Smooth muscle cell of the brain vasculature (primary cell): ENCODE data around the gene ARHGEF6.

Source experiments
- DNase-seq: peaks from one replicate; pipeline ENCODE4 v3.0.0-alpha.2; 2012; ENCODE audit warnings: low read depth, low spot score

Gene ARHGEF6

GRCh38 chrX:136747003-136747986 is 33.4 kb downstream of the ARHGEF6 start:
- DNase-seq: no peak

GRCh38 chrX:136745215-136746173 is 35.2 kb downstream of the ARHGEF6 start:
- no peak for DNase-seq

GRCh38 chrX:136742721-136743379 is 37.9 kb downstream of the ARHGEF6 start:
- DNase-seq: no peak

- DNase-seq: no peak
Measured at GRCh38 chrX:136738049-136738729, 42.5 kb downstream of the ARHGEF6 start.

- DNase-seq: no peak
Measured at GRCh38 chrX:136736690-136737089, 44.0 kb downstream of the ARHGEF6 start.

- no peak for DNase-seq
Measured at GRCh38 chrX:136735601-136736000, 45.1 kb downstream of the ARHGEF6 start.

- DNase-seq: no peak
Measured at GRCh38 chrX:136733613-136734012, 47.1 kb downstream of the ARHGEF6 start.

GRCh38 chrX:136731798-136732197 is 48.9 kb downstream of the ARHGEF6 start:
- no peak for DNase-seq

- DNase-seq: no peak
Measured at GRCh38 chrX:136731207-136731782, 49.4 kb downstream of the ARHGEF6 start.

- no peak for DNase-seq
Measured at GRCh38 chrX:136728393-136728792, 52.3 kb downstream of the ARHGEF6 start.

- DNase-seq: no peak
Measured at GRCh38 chrX:136725441-136726104, 55.2 kb downstream of the ARHGEF6 start.

- no peak for DNase-seq
Measured at GRCh38 chrX:136718091-136718490, 62.6 kb downstream of the ARHGEF6 start.

- no peak for DNase-seq
Measured at GRCh38 chrX:136714626-136715599, 65.8 kb downstream of the ARHGEF6 start.

- no peak for DNase-seq
Measured at GRCh38 chrX:136712650-136713310, 68.0 kb downstream of the ARHGEF6 start.

- DNase-seq: no peak
Measured at GRCh38 chrX:136711147-136711546, 69.6 kb downstream of the ARHGEF6 start.

GRCh38 chrX:136710325-136710951 is 70.3 kb downstream of the ARHGEF6 start:
- DNase-seq: no peak

GRCh38 chrX:136708348-136708747 is 72.4 kb downstream of the ARHGEF6 start:
- no peak for DNase-seq

- DNase-seq: no peak
Measured at GRCh38 chrX:136697156-136697555, 83.6 kb downstream of the ARHGEF6 start.
